Measurements from ENCODE around the gene GSK3B. TPM values are rescaled to one million over a fixed set of nuclear protein-coding genes. Genes with fewer than 3 reads are reported as not detected.

Gene GSK3B
- total RNA-seq, 2 donors from 2014 or later, result 26.3 to 44.2 TPM

GRCh38 chr3:119955972-119956371 lies 138.3 kb downstream of the GSK3B start:
- DNase-seq (ENCODE audit: low spot score in 2 of 2) (no peak), ATAC-seq (no peak)
- Mint-ChIP-seq H3K27ac (no peak overlapping the region), H3K36me3 (peaks cover 0 to 9% of the 10 kb centered on the region in 2 donors), H3K9me3 (peaks cover 0 to 3% of the 10 kb centered on the region in 2 donors)

GRCh38 chr3:119950666-119951325 lies 143.5 kb downstream of the GSK3B start:
- H3K27ac Mint-ChIP-seq, result no peak overlapping the region
- ATAC-seq (no peak), DNase-seq (ENCODE audit: low spot score in 2 of 2) (no peak)
- no peaks in the 10 kb centered on the region for H3K9me3 Mint-ChIP-seq
- no peaks in the 10 kb centered on the region for H3K36me3 Mint-ChIP-seq

GRCh38 chr3:119945291-119945690 lies 149.0 kb downstream of the GSK3B start:
- H3K9me3 Mint-ChIP-seq, result no peaks in the 10 kb centered on the region
- no peak for ATAC-seq

GRCh38 chr3:119944091-119944490 lies 150.2 kb downstream of the GSK3B start:
- ATAC-seq, result no peak
- no peak for DNase-seq (ENCODE audit: low spot score in 2 of 2)
- H3K36me3 Mint-ChIP-seq, result peaks cover 0 to 6% of the 10 kb centered on the region in 2 donors
- peaks cover 0 to 5% of the 10 kb centered on the region in 2 donors for H3K9me3 Mint-ChIP-seq
- H3K27ac Mint-ChIP-seq, result peak overlapping the region in 1 of 2 donors; percentile 1

More at GRCh38 chr3:119945291-119945690, 149.0 kb downstream of the GSK3B start:
- DNase-seq (ENCODE audit: low spot score in 2 of 2), result no peak
- Mint-ChIP-seq H3K36me3 (no peaks in the 10 kb centered on the region), H3K27ac (no peak overlapping the region)

- peaks cover 0 to 9% of the 10 kb centered on the region in 2 donors for H3K36me3 Mint-ChIP-seq
- H3K9me3 Mint-ChIP-seq, result peaks cover 0 to 6% of the 10 kb centered on the region in 2 donors
- DNase-seq (ENCODE audit: low spot score in 2 of 2) (no peak), ATAC-seq (no peak)
- H3K27ac Mint-ChIP-seq, result no peak overlapping the region
These were observed 155.2 kb downstream of the GSK3B start for GRCh38 chr3:119939077-119939476.

- Mint-ChIP-seq H3K36me3 (peaks cover 0 to 9% of the 10 kb centered on the region in 2 donors), H3K9me3 (peaks cover 0 to 6% of the 10 kb centered on the region in 2 donors), H3K27ac (peak overlapping the region; percentile 59 to 87)
- ATAC-seq (peak; percentile 98 to 99), DNase-seq (ENCODE audit: low spot score in 2 of 2) (peak; percentile 52 to 55)
These were observed 157.0 kb downstream of the GSK3B start for GRCh38 chr3:119937229-119937628.

GRCh38 chr3:119934249-119934648 lies 160.0 kb downstream of the GSK3B start:
- ATAC-seq, result no peak
- H3K27ac Mint-ChIP-seq, result no peak overlapping the region
- DNase-seq (ENCODE audit: low spot score in 2 of 2), result no peak
- peaks cover 0 to 2% of the 10 kb centered on the region in 2 donors for H3K9me3 Mint-ChIP-seq
- peaks cover 0 to 4% of the 10 kb centered on the region in 2 donors for H3K36me3 Mint-ChIP-seq

GRCh38 chr3:119933207-119933606 lies 161.0 kb downstream of the GSK3B start:
- H3K9me3 Mint-ChIP-seq, result no peaks in the 10 kb centered on the region
- ATAC-seq, result no peak
- no peak for DNase-seq (ENCODE audit: low spot score in 2 of 2)
- H3K36me3 Mint-ChIP-seq, result no peaks in the 10 kb centered on the region
- no peak overlapping the region for H3K27ac Mint-ChIP-seq

GRCh38 chr3:119930286-119930685 lies 164.0 kb downstream of the GSK3B start:
- no peak for ATAC-seq
- Mint-ChIP-seq H3K36me3 (no peaks in the 10 kb centered on the region), H3K27ac (no peak overlapping the region), H3K9me3 (no peaks in the 10 kb centered on the region)
- DNase-seq (ENCODE audit: low spot score in 2 of 2), result no peak

- DNase-seq (ENCODE audit: low spot score in 2 of 2), result no peak
- no peak for ATAC-seq
These were observed 167.1 kb downstream of the GSK3B start for GRCh38 chr3:119927190-119927589.

GRCh38 chr3:119924111-119925094 lies 169.8 kb downstream of the GSK3B start:
- no peak for ATAC-seq
- Mint-ChIP-seq H3K27ac (no peak overlapping the region), H3K36me3 (peaks cover 0 to 18% of the 10 kb centered on the region in 2 donors), H3K9me3 (no peaks in the 10 kb centered on the region)
- no peak for DNase-seq (ENCODE audit: low spot score in 2 of 2)

More at GRCh38 chr3:119927190-119927589, 167.1 kb downstream of the GSK3B start:
- Mint-ChIP-seq H3K27ac (no peak overlapping the region), H3K36me3 (no peaks in the 10 kb centered on the region), H3K9me3 (no peaks in the 10 kb centered on the region)

- peaks cover 5 to 24% of the 10 kb centered on the region in 2 donors for H3K36me3 Mint-ChIP-seq
- ATAC-seq, result peak in 1 of 2 donors; percentile 50
- no peak overlapping the region for H3K27ac Mint-ChIP-seq
- no peak for DNase-seq (ENCODE audit: low spot score in 2 of 2)
- H3K9me3 Mint-ChIP-seq, result no peaks in the 10 kb centered on the region
These were observed 175.0 kb downstream of the GSK3B start for GRCh38 chr3:119918992-119919933.

GRCh38 chr3:119913021-119913420 lies 181.2 kb downstream of the GSK3B start:
- Mint-ChIP-seq H3K36me3 (peaks cover 4 to 6% of the 10 kb centered on the region in 2 donors), H3K27ac (no peak overlapping the region), H3K9me3 (no peaks in the 10 kb centered on the region)
- no peak for ATAC-seq
- no peak for DNase-seq (ENCODE audit: low spot score in 2 of 2)

GRCh38 chr3:119912220-119912619 lies 182.0 kb downstream of the GSK3B start:
- DNase-seq (ENCODE audit: low spot score in 2 of 2) (no peak), ATAC-seq (peak; percentile 81 to 90)
- peak overlapping the region; percentile 88 for H3K27ac Mint-ChIP-seq
- H3K9me3 Mint-ChIP-seq, result no peaks in the 10 kb centered on the region
- peaks cover 4 to 6% of the 10 kb centered on the region in 2 donors for H3K36me3 Mint-ChIP-seq

- Mint-ChIP-seq H3K9me3 (no peaks in the 10 kb centered on the region), H3K27ac (peak overlapping the region; percentile 88), H3K36me3 (peaks cover 4 to 6% of the 10 kb centered on the region in 2 donors)
- DNase-seq (ENCODE audit: low spot score in 2 of 2), result peak in 1 of 2 donors; percentile 14
- peak; percentile 76 to 84 for ATAC-seq
These were observed 182.5 kb downstream of the GSK3B start for GRCh38 chr3:119911748-119912147.

GRCh38 chr3:119902061-119902460 lies 192.2 kb downstream of the GSK3B start:
- ATAC-seq, result no peak
- Mint-ChIP-seq H3K36me3 (peaks cover 0 to 6% of the 10 kb centered on the region in 2 donors), H3K9me3 (no peaks in the 10 kb centered on the region), H3K27ac (no peak overlapping the region)
- no peak for DNase-seq (ENCODE audit: low spot score in 2 of 2)

All from activated naive CD4-positive, alpha-beta T cell treated with anti-CD3 and anti-CD28 coated beads, Interleukin-2, amount 50 U/mL, for 72 hours (primary cell).